Measurements from ENCODE around the gene DISC1.

- TF ChIP-seq CTCF (IDR thresholded peaks at IDR 0.05) (no peak), POLR2AphosphoS5 (IDR thresholded peaks at IDR 0.05; ENCODE audit: low read depth, low read length) (no peak), TCF7L2 (IDR thresholded peaks at IDR 0.05; ENCODE audit: low read depth, low read length) (no peak), SIN3A (IDR thresholded peaks at IDR 0.05; ENCODE audit: borderline replicate concordance, insufficient read depth, low read depth, low read length) (no peak)
- TF ChIP-seq, protein P1, sequence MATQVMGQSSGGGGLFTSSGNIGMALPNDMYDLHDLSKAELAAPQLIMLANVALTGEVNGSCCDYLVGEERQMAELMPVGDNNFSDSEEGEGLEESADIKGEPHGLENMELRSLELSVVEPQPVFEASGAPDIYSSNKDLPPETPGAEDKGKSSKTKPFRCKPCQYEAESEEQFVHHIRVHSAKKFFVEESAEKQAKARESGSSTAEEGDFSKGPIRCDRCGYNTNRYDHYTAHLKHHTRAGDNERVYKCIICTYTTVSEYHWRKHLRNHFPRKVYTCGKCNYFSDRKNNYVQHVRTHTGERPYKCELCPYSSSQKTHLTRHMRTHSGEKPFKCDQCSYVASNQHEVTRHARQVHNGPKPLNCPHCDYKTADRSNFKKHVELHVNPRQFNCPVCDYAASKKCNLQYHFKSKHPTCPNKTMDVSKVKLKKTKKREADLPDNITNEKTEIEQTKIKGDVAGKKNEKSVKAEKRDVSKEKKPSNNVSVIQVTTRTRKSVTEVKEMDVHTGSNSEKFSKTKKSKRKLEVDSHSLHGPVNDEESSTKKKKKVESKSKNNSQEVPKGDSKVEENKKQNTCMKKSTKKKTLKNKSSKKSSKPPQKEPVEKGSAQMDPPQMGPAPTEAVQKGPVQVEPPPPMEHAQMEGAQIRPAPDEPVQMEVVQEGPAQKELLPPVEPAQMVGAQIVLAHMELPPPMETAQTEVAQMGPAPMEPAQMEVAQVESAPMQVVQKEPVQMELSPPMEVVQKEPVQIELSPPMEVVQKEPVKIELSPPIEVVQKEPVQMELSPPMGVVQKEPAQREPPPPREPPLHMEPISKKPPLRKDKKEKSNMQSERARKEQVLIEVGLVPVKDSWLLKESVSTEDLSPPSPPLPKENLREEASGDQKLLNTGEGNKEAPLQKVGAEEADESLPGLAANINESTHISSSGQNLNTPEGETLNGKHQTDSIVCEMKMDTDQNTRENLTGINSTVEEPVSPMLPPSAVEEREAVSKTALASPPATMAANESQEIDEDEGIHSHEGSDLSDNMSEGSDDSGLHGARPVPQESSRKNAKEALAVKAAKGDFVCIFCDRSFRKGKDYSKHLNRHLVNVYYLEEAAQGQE (IDR thresholded peaks at IDR 0.05; ENCODE audit: insufficient read depth in 1 of 2, low read depth in 2 of 2, low read length in 1 of 2), result no peak
Measured at GRCh38 chr1:231862611-231863010, 236.0 kb downstream of the DISC1 start.
